Astrocyte of the cerebellum (primary cell): ENCODE measurements around the gene SAMD8.

Source experiments
- DNase-seq: peaks from one replicate; pipeline ENCODE4 v3.0.0-alpha.2; 2011; ENCODE audit warnings: low read depth
- H3K4me3 ChIP-seq: 2 replicates; pipeline ENCODE4 v1.5.1; 2011; ENCODE audit warnings: mild to moderate bottlenecking, low read depth, low read length, moderate library complexity
- CTCF ChIP-seq: IDR thresholded peaks from 2 replicates; pipeline ENCODE4 v1.5.1; 2012; ENCODE audit warnings: low read length, low read depth, moderate library complexity, mild to moderate bottlenecking; ENCODE audit errors: missing control alignments
- in situ Hi-C: cut with HindIII; loops from 2 replicates; pipeline ENCODE4 v1.10.0; 2017; ENCODE audit warnings: low sequenced_read_pairs

SAMD8 gene

GRCh38 chr10:75066271-75066670 is 45.2 kb upstream of the SAMD8 start:
- no peak for TF ChIP-seq CTCF
- DNase-seq, result no peak
- in situ Hi-C loops, result no loop called here
- H3K4me3 ChIP-seq, result no peak overlapping the region

GRCh38 chr10:75067272-75067671 is 44.2 kb upstream of the SAMD8 start:
- TF ChIP-seq CTCF, result no peak
- in situ Hi-C loops, result no loop called here
- DNase-seq, result no peak
- no peak overlapping the region for H3K4me3 ChIP-seq

GRCh38 chr10:75068523-75068922 is 42.9 kb upstream of the SAMD8 start:
- no peak for TF ChIP-seq CTCF
- in situ Hi-C loops, result no loop called here
- no peak overlapping the region for H3K4me3 ChIP-seq
- DNase-seq, result no peak

- no peak for DNase-seq
- TF ChIP-seq CTCF, result no peak
- no peak overlapping the region for H3K4me3 ChIP-seq
- in situ Hi-C loops, result no loop called here
Observed at GRCh38 chr10:75070476-75070875, 41.0 kb upstream of the SAMD8 start.

GRCh38 chr10:75070961-75071428 is 40.5 kb upstream of the SAMD8 start:
- no peak for TF ChIP-seq CTCF
- no peak overlapping the region for H3K4me3 ChIP-seq
- no peak for DNase-seq
- in situ Hi-C loops, result no loop called here

- TF ChIP-seq CTCF, result no peak
- no peak overlapping the region for H3K4me3 ChIP-seq
- in situ Hi-C loops, result no loop called here
- DNase-seq, result no peak
Observed at GRCh38 chr10:75071756-75072155, 39.7 kb upstream of the SAMD8 start.

- no peak overlapping the region for H3K4me3 ChIP-seq
- no peak for TF ChIP-seq CTCF
- in situ Hi-C loops, result no loop called here
Observed at GRCh38 chr10:75072727-75073126, 38.7 kb upstream of the SAMD8 start.

More at GRCh38 chr10:75072727-75073126, 38.7 kb upstream of the SAMD8 start:
- no peak for DNase-seq
